ENCODE measurements around the gene CNEP1R1.

The CNEP1R1 gene

DNA sequence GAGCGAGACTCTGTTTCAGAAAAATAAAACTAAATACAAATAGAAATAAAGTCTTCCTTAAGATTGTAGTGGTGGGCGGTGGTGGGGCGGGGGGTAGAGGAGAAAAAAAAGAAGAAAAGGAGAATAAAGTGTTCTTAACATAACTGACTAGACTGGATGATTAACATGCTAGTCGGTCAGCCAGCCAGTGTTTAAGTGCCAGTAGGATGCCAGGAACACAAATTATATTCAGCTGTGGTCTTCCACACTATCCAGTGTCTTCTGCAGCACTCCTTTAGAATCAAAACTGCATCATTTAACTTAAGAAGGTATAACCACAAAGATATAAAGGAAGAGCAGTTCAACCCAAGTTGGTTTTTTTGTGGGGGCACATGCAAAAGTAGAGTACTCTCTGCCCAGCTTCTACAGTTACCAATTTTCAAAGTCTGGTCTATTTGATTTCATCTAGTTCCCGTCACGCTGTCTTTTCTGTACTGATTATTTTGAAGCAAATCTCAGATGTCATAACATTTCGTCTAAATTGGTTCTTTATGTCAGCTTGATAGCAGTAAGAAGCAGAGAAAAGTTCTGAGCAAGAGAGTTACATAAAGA, 56.5 kb downstream of the CNEP1R1 start:
- no peak for TF ChIP-seq CTCF (IDR thresholded peaks at IDR 0.05)
- Histone ChIP-seq H3K4me3 (no peak overlapping the region), H3K27ac (no peak overlapping the region)
- DNase-seq (ENCODE audit: low spot score) = no peak

DNA sequence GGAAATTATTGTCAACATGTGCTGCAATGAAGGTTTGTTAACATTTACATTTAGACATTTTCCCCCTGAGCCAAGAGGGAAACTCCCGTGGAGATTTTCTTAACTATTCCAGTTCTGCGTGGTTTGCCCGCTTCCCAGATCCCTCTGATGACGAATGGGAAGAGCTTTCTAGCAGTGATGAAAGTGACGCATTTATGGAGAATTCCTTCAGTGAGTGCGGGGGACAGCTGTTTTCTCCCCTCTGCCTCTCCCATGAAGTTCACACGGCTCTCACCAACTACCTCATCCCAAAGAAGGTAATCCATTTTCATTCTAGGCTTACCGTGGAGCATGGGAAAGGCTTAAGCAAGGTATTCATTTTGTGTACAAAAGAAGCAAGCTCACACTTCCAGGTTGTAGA, 59.0 kb downstream of the CNEP1R1 start:
- no peak overlapping the region for H3K27ac ChIP-seq
- no peak overlapping the region for H3K4me3 ChIP-seq
- TF ChIP-seq CTCF (IDR thresholded peaks at IDR 0.05) = no peak
- DNase-seq (ENCODE audit: low spot score) = no peak

- no peak overlapping the region for H3K27ac ChIP-seq
- TF ChIP-seq CTCF (IDR thresholded peaks at IDR 0.05) = no peak
- DNase-seq (ENCODE audit: low spot score) = no peak
- H3K4me3 ChIP-seq = no peak overlapping the region
These were observed 61.2 kb downstream of the CNEP1R1 start for GRCh38 chr16:50086176-50086575.
